ELF-1 (cell line): ENCODE results near the gene SLFN12.
"Not testable (repeated sequence)": the region's sequence is repeated elsewhere in the genome, so short reads cannot be mapped to it uniquely, and the experiment has no call there.

ENCODE experiments used
- DNase-seq: peaks from one replicate; pipeline ENCODE4 v3.0.0-alpha.2; 2016; ENCODE audit warnings: low read depth, low spot score

SLFN12 gene

DNA sequence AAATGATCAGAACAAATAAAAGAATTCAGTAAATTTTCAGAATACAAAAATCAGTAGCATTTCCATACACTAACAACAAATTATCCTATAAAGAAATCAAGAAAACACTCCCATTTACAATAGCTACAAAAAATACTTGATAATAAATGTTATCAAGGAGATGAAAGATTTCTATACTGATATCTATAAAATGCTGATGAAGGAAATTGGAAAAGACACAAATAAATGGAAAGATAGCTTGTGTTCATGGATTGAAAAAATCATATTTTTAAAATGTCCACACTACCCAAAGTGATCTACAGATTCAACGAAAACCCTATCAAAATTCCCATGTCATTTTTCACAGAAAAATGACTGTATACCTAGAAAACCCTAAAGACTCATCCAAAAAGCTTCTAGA is 18.1 kb downstream of the SLFN12 start:
- no peak for DNase-seq

DNA sequence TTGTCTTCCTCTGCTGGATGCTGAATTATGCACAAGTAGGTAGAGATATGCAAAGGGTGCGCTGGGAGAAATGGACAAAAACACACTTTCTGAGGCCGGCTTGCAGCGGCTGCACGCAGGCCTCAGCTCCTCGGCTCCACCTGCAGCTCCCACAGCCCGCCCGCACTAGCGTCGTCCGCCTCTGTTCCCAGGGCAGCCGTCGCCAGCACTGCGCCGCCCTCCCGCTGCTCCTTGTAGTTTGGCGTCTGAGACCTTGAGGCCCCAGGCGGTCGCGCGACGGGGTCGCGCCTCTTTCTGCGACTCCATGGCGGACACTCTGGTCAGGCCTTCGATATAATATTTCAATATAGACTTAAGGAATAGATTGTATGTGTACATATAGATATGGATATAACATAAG is 24.8 kb downstream of the SLFN12 start:
- DNase-seq: peak; percentile 7

DNA sequence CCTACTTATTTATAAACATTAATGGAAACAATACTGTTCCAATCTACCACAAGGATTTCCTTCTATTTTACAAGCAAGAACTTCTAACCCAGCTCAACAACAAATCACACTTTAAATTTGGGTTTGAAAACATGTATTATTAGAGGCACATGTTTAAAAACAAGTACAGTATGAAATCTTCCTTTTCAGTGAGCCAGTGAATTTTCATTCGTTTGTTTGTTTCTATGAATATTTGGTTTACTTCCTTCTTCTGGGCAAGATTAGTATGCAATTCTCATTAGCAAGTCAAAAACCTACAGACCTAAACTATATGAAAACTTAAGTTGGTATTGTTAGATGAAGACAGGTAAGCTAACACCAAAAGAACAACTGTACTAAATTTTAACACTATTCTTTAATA is 25.7 kb downstream of the SLFN12 start:
- DNase-seq: no peak

DNA sequence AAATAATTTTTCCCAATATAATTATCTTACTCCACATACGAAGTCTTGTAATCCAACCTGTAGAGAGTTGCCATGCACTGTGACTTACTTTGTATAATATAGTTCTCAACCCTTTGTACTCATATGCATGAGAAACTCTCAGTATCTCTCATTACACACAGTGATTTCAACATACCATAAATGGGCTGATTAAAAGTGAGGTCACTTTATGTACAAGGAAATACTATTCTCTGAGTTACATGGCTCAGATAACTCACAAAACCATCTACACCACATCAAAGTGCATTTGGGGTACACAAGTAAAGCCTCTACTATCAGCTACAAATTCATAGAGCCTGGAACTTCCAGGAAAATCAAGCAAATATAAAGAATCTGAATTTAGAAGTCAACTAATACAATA is 27.9 kb downstream of the SLFN12 start:
- DNase-seq: no peak

DNA sequence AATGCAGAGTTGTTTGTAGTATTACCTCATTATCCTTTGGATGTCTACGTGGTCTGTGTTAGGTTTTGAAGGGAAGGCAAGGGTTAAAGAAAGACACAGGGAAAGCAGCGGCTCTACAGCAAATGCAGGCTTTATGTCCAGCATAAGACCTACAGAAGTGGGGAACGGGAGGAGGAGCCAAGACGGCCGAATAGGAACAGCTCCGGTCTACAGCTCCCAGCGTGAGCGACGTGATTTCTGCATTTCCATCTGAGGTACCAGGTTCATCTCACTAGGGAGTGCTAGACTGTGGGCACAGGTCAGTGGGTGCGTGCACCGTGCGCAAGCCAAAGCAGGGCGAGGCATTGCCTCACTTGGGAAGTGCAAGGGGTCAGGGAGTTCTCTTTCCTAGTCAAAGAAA is 38.5 kb downstream of the SLFN12 start:
- not testable (repeated sequence) for DNase-seq

DNA sequence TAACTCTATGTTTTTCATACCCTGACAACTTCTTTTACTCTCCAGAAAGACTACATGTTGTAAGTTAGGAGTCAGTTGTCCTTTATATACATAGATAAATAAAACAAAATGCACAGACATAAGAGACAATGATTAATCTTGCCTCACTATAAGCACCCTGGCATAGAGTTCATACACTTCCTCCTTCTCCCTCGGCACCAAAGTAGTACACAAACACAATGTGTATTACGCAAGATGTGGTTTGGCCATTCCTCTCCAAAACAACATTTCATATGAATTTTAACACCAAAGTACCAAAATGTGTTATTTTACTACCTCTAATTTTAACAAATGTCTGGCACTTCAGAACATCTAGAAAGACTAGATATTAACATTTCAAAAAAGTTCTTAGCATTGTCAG is 41.6 kb downstream of the SLFN12 start:
- no peak for DNase-seq

DNA sequence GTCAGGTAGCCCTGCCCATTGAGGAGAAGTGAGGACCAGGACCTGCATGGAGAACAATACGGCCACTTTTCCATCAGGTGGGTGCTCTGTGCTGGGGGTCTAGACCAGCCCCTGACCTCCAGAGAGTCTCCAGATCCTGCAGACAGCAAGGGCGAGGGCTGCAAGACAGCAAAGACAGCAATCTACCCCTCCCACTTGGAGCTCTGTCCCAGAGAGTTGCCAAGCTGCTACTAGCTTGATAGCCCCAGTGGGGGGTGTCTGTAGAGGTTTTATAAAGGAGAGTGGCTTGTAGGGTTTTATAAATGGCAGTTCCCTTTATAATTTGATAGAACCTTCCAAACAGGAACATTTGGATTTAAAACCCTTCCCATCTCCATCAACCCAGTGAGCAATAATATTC is 42.1 kb downstream of the SLFN12 start:
- no peak for DNase-seq

DNA sequence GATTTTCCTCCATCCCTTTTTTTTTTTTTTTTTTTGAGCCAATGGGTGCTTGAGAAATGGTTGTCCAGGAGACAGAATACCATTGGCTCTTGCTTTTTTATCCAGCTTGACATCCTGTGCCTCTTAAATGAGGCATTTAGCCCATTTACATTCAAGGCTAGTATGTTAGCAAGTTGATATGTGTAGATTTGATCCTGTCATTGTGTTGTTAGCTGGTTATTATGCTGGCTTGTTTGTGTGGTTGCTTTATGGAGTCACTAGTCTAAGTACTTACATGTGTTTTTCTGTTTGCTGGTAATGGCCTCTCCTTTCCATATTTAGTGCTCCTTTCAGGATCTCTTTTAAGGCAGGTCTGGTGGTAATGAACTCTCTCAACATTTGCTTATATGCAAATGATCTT is 44.8 kb downstream of the SLFN12 start:
- DNase-seq: no peak

DNA sequence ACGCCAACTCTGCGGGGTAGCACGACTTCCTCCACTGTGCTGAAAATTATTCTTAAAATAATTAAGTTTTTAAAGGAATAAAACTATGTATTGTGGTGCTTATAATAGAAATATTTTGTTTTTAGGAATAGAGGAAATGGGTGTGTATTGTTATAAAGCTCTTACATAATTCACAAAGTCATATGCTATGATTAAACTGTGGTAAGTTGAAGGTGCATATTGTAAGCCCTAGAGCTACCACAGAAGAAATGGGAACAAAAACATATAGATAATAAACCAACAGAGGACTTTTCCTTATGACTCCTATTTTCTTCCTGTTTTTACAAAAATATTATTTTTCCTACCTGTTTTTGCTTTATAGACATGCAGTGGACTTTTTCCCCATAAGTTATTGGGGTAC is 54.6 kb downstream of the SLFN12 start:
- no peak for DNase-seq

DNA sequence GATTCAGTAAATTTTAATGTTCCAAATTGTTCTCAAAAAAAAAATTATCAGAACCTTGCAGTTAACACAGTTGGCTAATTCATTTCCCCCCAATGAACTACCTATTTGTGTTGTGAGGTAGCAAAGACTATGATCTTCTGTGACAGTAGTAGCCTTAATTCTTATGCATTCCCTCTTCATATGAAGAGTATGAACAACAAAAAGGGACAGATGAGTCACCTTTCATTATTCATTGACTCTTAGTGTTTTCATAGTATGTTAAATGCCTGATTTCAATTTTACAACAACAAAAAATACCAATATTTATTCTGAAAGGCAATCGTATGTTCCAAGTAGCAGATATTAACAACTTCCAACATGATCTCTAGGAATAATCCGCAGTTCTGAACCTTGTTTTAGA is 55.2 kb downstream of the SLFN12 start:
- DNase-seq: no peak

DNA sequence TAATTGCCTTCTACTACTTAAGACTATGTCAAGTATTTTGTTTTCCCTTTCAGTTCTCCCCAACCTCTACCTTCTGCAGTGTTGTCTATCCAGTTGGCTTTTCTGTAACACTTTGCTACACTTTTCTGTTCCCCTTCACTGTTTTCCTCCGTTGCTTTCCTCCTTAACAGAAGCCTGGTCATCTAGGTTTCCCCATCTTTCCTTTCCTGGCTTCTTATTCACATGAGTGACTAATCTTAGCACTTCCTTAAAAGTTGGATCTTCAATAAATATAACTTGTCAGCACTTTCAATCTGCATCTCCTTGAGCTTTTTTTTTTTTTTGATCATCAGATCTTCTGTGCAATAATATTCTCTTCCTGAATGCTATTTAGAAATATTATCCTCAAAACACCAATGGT is 56.1 kb downstream of the SLFN12 start:
- no peak for DNase-seq

DNA sequence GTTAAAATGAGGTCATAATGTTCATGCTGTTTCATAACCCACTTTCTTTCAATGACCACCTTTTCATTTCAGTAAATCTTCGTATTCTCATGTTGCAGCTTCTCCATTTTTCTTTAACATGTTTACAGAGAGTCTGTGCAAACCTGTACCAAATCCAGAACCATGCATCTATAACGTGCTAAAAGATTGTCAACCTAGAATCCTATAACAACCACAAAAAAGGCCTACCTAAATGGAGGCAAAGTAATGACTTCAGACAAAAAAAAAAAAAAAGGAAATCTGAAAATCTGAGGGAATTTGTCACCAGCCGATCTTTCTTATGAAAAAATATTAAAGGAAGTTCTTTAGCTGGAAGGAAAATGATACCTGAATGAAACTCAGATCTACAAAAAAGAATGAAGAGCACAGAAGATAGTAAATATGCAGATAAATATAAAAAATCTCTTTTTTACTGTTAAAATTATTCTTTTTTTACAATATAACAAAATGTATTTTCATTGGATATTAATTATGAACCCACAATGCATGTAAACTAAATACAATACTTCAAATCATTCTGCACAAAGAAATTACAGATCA is 57.4 kb downstream of the SLFN12 start:
- DNase-seq: no peak

DNA sequence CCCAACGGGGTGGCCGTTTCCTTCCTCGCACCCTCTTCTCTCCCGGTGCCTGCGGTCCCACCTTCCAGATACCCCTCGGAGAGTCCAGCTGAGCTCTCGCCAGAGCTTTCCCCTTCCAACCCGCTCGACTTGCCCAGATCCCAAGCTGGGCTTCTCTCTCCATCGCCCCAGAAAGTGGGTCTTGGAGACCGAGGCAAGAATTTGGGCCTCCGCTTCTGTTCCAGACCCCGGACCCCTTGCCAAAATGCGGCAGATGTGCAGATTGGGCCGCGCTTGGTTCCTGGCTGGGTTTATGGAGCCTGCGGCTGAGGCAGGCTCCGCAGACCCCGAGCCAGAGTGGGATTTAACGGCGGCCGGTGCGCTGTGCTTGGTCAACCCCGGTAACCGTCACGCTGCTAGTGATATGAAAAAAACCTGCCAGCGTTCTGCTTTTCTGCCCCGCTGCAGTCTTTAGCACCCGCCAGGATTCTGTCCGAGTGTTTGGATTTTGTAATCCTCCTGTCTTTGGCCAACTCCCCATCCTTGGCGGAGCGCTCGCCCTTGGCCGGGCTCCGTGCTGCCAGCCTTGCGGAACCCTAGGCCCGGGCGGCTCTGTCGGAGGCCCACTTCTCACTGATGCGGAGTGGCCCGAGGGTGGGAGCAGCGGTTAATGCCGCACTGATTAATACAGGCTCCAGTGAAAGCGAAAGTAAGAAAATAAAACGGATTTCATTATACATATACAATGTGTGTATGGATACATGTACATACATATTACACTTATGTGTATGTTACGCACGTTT is 58.1 kb downstream of the SLFN12 start:
- peak; percentile 35 for DNase-seq

DNA sequence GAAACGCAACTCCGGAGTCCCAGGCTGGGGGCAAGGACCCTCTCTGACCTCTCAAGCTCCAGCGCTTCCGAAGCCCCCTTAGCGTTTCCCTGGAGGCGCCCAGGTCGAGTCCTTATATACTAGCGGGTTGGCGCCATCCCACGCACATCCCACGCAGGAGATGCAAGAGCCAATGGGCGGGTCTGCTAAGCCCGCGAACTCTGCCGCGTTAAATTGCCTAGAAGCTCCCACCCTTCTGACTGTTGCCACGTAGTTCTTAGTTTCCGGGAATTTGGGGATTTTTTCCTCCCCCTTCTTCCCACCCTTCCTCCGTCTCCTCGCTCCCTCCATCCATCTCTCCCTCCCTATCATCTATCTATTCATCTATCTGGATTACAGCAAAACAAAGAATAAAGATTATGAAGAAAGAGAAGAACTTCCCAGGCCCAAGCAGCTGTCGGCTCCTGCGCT is 58.7 kb downstream of the SLFN12 start, which contains the start of gene SLFN11:
Gene SLFN11, minus strand, starts transcription at position 88 of the 450 bp plus-strand sequence. CDS start 9,814 bp downstream, outside the sequence.
- peak; percentile 25 for DNase-seq

DNA sequence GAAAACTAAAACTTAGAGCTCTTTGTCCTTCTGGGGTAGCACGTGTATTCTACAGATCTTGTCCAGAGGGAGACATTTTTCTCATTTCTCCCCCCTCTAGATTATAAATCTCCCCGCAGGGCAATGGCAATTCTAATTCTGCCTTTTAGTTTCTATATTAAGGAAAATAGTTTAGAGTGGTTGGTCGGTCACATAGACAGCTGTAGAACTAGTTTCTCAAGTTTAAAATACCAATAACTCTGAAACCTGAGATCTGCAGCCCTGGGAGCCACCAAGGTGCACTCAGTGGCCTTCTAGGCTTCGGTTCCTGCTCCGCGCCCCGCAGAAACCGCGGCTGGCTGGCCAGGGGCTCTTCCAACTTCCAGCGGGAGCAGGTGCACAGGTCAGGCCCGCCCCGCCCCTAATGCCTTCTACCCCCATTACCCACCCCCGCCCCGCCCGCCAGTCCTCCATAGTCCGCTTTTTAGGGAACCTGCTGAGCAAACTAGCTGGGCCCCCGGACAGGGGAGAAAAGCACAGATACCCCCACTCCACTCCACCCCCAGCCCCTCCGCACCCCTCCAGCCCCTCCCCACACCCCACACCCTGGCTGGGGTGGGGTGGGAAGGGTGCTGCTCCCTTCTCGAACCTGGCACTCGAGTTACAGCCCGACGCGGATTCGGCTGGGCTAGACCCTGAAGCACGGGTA is 59.3 kb downstream of the SLFN12 start:
- DNase-seq: peak; percentile 14

DNA sequence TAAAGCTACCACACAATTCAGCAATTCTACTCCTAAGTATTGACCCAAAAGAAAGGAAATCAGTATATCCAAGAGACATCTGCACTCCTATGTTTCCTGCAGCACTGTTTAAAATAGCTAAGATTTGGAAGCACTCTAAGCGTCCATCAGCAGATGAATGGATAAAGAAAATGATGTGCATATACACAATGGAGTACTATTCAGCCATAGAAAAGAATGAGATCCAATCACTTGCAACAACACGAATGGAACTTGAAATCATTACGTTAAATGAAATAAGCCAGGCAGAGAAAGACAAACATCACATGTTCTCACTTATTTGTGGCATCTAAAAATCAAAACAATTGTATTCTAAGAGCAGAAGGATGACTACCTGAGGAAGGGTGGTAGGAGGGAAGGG is 60.4 kb downstream of the SLFN12 start:
- no peak for DNase-seq

DNA sequence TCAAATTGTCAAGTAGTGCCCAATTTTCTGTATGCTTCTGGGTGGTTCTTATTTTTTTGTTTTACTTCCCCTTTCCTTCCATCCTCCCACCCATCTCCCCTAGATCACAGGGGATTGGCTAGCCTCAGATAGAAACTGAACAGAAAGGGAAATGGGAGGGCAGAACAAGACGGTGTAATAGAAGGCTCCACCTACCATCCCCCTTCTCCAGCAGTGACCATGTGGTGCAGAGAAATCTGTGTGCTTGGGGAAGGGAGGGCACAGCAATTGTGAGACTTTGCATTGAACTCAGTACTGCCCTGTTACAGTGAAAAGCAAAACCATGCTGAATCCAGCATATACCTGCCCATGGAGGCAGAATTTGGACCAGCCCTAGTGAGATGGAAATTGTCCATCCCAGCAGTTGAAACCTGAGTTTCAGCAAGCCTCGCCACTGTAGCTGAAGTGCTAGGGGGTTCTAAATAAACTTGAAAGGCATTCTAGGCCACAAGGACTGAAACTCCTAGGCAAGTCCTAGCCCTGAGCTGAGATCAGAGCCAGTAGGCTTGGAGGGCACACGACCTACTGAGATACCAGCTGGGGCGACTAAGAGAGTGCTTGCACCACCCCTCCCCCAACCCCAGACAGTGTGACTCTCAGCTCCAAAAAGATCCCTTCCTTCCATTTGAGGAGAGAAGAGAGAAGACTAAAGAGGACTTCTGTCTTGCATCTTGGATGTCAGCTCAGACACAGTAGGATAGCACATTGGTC is 64.0 kb downstream of the SLFN12 start:
- DNase-seq: no peak

DNA sequence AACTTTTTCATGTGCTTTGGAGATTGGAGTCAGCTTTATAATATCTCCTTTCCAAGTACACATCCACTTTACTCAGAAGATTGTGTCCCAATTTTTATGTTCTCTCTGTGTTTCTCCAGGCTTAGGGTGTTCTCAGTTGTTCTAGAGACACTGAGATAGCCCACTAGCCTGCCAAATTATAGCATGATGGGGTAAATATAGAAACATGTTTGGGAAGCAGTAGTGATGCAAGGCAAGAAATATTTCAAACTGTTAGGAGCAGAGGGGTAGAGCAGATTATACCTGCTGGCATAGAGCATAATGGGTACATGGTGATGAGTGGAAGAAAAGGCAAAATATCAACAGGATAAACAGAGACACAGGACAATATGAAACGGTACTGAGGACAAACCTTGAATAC is 71.3 kb downstream of the SLFN12 start:
- no peak for DNase-seq
